Glomerular endothelial cell (primary cell): ENCODE results near the gene XRN1. TPM values are rescaled to one million over a fixed set of nuclear protein-coding genes. Genes with fewer than 3 reads are reported as not detected.
"Not testable (repeated sequence)": the region's sequence is repeated elsewhere in the genome, so short reads cannot be mapped to it uniquely, and the experiment has no call there.

ENCODE experiments used
- DNase-seq: peaks from one replicate; pipeline ENCODE4 v3.0.0-alpha.2; 2011; ENCODE audit warnings: low read depth, low spot score; ENCODE audit errors: extremely low read depth
- total RNA-seq: library from RNA; depleted of rRNA; stranded (reverse); fragments of >200 nt; gene quantifications from 2 replicates; pipeline ENCODE4 v1.2.3, GENCODE V29; 2015

XRN1 gene, protein sequence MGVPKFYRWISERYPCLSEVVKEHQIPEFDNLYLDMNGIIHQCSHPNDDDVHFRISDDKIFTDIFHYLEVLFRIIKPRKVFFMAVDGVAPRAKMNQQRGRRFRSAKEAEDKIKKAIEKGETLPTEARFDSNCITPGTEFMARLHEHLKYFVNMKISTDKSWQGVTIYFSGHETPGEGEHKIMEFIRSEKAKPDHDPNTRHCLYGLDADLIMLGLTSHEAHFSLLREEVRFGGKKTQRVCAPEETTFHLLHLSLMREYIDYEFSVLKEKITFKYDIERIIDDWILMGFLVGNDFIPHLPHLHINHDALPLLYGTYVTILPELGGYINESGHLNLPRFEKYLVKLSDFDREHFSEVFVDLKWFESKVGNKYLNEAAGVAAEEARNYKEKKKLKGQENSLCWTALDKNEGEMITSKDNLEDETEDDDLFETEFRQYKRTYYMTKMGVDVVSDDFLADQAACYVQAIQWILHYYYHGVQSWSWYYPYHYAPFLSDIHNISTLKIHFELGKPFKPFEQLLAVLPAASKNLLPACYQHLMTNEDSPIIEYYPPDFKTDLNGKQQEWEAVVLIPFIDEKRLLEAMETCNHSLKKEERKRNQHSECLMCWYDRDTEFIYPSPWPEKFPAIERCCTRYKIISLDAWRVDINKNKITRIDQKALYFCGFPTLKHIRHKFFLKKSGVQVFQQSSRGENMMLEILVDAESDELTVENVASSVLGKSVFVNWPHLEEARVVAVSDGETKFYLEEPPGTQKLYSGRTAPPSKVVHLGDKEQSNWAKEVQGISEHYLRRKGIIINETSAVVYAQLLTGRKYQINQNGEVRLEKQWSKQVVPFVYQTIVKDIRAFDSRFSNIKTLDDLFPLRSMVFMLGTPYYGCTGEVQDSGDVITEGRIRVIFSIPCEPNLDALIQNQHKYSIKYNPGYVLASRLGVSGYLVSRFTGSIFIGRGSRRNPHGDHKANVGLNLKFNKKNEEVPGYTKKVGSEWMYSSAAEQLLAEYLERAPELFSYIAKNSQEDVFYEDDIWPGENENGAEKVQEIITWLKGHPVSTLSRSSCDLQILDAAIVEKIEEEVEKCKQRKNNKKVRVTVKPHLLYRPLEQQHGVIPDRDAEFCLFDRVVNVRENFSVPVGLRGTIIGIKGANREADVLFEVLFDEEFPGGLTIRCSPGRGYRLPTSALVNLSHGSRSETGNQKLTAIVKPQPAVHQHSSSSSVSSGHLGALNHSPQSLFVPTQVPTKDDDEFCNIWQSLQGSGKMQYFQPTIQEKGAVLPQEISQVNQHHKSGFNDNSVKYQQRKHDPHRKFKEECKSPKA (N-terminal part only)
- total RNA-seq = 30.9 and 47.5 TPM in 2 replicates

DNA sequence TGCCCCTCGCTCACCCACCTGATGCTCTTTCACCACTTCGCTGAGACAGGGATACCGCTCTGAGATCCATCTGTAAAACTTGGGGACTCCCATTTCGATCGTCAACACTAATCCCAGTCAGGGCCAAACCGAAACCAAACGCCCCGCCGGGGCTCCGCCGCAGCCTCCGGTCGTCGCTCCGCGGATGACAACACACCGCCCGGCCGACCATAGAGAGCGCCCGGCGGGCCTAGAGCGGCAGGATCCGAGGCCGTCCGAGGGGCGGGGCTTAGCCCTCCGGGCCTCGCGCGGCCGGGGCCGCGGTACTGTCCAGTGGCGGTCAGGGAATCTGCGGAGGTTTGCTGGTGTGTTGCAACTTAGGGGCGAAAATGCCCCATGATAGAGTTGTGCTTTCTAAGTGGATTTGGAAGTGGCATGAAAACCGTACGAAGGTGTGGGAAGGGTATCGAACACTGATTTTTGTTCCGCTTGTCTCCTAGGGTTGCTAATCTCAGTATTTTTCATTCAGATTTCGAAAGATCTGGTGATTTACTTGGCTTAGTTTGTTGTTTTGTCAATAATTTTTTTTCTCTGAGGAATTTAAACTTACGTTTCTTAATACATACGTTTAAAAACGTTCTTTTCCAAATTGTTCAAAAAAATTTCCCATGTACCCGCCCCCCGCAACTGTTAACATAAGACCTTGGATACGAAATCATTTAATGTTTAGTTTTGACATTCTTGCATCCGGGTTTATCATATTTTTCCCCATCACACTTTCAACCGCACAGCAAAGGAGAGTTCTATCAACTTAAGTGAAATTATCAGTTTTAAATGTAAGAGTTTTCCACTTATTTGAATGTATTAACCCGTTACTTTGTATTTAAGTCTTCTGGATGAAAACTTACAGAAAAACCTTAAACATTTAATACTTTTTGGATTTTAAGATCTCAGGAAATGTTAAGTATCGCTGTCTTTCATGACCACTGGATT is at the start of gene XRN1:
TSS of gene XRN1 (minus strand) at position 186 of the 972 bp plus-strand sequence. CDS start at position 93, 93 bp downstream.
- DNase-seq = peak; percentile 62

DNA sequence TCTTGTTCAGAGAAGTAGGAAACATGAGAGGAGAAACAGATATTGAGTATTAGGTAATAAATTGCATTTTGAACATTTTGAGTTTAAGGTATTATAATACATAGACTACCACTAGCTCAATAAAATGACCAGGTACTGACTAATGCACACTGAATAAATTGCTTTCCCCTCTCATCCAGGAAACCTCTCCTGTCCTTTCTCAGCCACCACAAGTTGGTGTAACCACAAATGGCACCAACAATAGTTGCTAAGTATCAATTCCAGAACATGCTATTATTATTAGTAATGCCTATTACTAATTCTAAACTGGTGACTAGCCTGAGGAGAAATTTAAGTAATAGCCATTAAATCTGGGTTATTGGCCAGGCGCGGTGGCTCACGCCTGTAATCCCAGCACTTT is 47.3 kb upstream of the XRN1 start:
- DNase-seq = no peak

DNA sequence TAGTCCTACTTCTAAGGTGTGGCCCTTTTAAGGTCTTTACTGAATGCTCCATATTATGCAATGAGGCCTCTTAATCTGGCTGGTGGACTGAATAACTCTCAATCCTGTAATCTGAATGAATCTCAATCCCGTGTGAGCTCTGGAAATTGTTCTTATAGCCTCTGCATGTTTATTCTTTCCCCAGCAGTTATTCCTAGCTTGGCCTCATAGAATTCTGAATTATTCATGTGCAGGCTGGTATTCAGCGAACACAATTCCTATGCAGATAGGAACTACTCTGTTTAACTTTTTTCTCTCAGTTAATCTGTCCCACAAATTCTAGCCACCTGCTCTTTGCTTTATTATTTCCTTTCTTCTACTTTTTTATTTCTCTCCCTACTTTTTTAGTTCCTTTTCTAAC is 44.3 kb upstream of the XRN1 start:
- DNase-seq = no peak

DNA sequence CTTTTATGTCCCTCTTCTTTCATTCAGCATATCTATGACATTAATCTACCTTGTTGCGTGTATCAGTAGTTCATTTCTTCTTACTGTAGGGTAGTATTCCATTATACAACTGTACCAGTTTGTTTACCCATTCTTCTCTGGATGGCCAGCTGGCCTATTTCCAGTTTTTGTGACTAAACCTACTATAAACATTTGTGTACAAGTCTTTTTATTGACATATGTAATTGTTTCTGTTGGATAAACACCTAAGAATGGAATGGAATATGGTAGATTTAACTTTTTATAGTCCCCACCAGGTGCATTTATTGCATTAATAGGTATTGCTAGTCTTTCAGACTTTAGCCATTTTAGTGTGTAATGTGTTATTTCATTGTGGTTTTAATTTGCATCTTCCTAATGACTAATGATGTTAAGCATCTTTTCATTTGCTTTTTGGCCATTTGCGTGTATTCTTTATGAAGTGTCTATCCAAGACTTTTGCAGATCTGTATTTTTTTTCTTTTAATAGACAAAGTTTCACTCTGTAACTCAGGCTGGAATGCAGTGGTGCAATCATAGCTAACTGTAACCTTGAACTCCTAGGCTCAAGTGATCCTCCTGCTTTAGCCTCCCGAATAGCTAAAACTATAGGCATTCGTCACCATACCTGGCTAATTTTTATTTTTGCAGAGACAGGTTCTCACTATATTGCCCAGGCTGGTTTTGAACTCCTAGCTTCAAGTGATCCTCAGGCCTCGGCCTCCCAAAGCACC is 41.9 kb upstream of the XRN1 start:
- no peak for DNase-seq

DNA sequence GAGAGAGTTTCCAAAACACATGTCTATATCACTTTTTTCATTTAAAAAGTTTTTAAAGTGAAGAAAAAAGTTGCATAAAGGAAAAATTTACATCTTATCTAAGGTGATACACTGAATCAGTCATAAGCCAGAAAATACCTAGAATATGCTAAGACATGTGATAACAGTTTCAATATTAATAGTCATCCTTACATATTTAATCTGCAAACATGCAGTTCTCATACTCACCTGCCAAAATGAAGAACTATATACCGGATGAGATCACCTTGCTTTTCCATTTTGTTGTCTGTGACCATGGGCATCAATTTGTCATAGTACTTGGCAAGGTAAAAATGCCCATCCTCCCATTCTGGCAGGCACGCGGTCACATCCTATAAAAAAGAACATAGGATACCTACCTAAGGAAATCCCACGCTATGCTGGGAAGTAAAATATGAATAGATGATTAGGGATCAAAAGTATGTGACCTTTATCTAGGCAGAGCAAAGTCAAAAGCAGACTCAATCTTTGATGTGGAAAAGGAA is 37.1 kb upstream of the XRN1 start:
- no peak for DNase-seq

DNA sequence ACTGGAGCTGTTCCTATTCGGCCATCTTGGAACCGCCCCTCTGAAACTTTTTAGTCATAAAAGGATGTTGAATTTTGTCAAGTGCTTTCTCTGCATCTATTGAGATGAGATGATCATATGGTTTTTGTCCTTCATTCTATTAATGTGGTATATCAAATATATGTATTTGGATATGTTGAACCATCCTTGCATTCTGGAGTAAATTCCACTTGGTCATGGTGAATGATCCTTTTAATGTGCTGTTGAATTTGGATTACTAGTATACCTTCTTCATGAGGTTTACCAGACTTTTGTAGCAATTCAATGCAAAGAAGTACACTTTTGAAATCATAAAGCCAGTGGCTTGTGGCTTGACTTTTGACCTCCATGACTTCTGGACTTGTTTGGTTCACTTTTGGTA is 33.4 kb upstream of the XRN1 start:
- DNase-seq = no peak

DNA sequence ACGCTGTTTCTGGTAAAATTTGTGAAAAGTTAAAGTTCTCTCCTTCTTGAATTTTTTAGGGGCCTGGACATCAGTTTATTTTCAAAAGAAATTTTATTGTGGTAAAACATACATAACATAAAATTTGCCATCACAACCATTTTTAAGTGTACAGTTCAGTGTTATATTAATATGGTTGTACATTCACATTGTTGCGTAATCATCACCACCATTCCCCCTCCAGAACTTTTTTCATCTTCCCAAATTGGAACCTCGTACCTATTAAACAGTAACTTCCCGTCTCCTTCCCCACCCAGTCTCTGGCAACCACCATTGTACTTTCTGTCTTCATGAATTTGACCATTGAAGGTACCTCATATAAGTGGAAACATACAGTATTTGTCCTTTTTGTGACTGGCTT is 23.0 kb upstream of the XRN1 start:
- DNase-seq = no peak

DNA sequence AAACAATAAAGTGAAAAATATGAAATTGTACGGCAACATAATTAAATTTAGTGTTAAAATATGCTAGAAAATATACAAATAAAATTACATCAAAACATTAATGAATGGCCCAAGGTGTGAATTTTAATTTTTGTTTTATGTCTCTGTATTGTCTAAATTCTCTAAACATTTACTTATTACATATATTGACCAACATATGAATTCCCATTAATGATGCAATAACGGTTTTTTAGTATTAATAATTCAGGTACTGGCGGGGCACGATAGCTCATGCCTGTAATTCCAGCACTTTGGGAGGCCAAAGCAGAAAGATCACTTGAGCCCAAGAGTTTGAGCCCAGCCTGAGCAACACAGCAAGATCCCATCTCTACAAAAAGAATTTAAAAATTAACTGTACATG is 20.6 kb upstream of the XRN1 start:
- DNase-seq = no peak

DNA sequence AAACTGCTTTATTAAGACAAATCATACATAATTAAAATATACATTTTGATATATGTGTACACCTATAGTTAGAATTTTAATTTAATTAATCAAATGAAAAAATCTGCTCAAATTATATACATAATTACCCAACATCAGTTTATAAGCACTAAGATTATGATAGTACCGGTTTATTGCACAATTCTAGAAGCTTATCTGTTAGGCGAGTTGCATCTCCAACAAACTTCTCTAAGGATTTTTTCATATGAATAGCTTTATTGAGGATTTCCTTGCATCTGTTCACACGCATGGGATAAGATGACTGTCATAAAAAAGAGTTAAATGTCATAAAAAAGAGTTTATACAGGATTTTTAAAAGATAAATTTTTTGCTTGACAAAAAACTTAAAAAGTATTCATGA is 19.9 kb upstream of the XRN1 start:
- no peak for DNase-seq

DNA sequence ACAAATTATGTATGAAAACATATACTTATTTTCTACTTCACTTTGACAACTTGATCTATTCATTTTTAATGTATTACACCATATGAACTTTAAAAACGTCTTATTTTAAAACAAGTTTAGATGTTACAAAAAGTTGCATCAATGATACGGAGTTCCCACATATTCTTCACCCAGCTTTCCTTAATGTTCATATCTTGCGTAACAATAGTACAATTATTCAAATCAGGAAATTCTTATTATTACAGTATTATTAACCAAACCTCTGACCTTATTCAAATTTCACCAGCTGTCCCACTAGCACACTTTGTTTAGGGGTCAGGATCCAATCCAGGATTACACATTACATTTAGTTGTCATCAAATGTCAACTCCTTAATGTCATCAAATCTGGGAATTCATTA is 12.9 kb upstream of the XRN1 start:
- DNase-seq = no peak

DNA sequence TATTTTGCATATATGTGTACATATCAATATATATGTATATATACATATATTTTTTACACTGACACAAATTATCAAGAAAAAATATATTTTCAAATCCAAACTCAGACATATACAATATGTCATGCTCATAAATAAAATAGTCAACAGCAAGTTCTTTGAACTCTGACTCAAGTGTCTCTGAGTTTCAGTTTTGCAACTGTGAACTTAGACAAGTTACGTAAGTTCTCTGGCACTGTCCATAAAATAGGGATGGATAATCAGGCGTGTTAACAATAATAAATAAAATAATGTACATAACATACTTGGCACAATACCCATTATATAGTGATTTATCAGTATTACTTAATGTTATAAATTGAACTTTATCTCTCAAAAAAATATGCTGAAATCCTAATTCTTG is 12.1 kb upstream of the XRN1 start:
- DNase-seq = no peak

DNA sequence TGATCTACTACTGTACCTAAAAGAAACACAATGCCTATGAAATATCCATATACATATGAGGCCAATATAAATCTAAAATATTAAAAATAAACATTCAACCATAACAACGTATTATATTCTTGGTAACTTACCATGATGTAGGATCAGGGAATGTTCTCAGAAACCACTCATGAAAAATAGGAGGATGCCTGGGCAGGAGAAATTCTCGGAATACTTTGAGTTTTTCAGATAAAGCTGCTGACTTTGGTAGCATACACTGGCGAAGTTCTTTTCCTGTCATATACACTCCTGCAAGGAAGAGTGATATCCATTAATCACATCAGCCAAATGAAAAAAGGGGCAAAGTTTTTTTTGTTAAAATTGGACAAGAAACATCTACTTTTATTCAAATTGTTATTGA is 11.3 kb upstream of the XRN1 start:
- DNase-seq = no peak

DNA sequence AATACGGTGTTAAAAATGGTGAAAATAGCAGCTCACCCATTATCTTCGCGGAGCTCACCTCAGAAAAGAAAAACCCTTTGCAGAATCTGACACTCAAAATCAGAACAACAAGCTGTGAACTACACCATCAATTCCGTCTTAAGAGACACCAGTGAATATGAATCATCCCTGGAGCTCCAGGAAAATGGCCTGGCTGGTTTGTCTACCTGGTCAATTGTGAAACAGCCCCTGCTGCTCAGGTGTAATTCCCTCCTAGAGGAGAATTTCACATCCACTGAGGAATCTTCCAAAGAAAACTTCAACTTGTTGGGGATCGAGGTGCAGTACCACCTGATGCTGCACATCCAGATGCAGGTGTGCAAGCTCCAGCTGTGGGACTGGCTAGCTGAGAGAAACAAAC is 3.0 kb upstream of the XRN1 start:
- no peak for DNase-seq

DNA sequence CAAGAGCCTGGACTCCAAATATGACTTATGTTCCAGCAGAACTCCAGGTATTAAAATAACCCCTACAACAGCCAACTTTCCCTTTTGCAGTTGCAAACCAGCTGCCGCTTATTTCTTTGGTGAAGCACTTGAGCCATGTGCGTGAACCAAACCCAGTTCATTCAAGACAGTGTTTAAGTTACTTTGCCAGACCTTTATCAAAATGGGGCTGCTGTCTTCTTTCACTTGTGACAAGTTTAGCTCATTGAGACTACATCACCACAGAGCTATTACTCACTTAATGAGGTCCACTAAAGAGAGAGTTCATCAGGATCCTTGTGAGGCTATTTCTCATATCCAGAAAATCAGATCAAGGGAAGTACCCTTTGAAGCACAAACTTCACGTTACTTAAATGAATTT is 2.4 kb upstream of the XRN1 start:
- no peak for DNase-seq

DNA sequence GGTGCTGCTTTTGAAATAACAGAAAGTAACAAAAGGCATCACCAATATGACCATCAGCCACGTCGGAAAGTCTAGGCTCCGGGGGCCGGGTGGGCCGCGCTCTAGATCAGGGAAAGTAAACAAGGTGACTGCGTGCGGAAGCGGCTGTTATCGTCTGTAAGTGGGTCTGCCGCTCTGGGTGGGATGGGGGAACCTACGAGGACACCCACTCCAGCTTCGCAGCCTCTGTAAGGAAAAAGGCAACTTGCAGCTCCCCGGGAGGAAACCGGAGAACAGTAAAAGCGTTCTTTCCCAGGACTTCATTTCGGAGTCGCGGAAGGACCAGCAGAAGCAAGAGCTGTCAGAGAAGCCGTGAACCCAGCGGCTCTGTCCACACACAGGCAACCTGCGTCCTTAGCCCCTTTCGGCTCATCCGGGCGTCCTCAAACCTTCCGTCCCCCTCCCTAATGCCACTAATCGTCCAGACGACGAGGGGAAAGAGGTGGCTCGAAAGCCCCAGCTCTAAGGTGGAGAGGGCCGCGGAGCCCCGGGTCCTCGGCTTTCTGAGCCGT is 461 bp downstream of the XRN1 start:
- DNase-seq = no peak

DNA sequence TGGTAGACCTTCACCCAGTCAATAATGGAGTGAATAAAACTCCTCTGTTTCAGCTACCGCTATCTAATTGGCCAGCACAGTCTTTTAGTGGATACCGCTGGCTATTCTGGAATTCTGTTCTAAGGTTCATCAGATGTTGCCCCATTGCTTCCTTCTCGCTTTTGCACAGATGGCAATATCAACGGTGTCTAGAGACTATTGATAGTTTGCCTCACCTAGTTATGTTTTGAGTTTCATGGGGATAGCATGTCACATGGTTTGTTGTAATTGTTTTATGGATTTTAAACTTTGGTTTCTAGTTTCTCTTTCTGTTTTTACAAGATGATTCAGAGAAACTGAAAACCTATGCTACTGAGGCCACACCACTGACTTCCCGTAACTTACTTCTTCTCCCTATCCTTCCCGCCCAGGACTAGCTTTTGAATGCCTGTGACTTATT is 2.0 kb downstream of the XRN1 start:
- no peak for DNase-seq

DNA sequence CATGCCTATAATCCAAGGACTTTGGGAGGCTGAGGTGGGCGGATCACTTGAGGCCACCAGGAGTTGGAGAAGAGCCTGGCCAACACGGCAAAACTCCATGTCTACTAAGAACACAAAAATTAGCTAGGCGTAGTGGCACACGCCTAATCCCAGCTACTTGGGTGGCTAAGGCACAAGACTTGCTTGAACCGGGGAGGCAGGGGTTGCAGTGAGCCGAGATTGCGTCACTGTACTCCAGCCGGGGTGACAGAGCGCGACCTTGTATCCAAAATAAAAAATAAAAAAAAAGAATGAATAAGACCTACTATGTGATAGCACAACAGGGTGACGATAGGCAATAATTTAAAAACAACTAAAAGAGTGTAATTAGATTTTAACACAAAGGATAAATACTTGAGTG is 3.5 kb downstream of the XRN1 start:
- DNase-seq = no peak

DNA sequence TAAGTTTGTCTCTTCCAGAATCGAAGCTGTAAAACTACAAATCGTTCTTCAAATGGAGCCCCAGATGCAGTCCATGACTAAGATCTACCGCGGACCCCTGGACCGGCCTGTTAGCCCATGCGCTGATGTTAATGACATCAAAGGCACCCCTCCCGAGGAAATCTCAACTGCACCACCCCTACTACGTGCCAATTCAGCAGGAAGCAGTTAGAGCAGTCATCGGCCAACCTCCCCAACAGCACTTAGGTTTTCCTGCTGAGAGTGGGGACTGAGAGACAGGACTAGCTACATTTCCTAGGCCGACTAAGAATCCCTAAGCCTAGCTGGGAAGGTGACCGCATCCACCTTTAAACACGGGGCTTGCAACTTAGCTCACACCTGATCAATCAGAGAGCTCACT is 4.8 kb downstream of the XRN1 start:
- DNase-seq = not testable (repeated sequence)
